Neural crest cell (in vitro differentiated cells): ENCODE data around the gene NEU1. TPM values are rescaled to one million over a fixed set of nuclear protein-coding genes. Genes with fewer than 3 reads are reported as not detected.
A peak's percentile ranks its signal among the peaks of the same experiment; 100 is the strongest.
"Not testable (repeated sequence)": the region's sequence is repeated elsewhere in the genome, so short reads cannot be mapped to it uniquely, and the experiment has no call there.

Source experiments
- DNase-seq: peaks from one replicate; pipeline ENCODE4 v3.0.0; 2021; ENCODE audit warnings: low read depth, mixed read lengths, low spot score
- H3K27ac Mint-ChIP-seq: one replicate; pipeline ENCODE4 v1.8.0; 2021; ENCODE audit warnings: mild to moderate bottlenecking, mixed read lengths; ENCODE audit not compliant: unreplicated experiment
- H3K27me3 Mint-ChIP-seq: 2 replicates; pipeline ENCODE4 v1.8.0; 2021; ENCODE audit warnings: low read depth, mild to moderate bottlenecking, mixed read lengths
- H3K36me3 Mint-ChIP-seq: 2 replicates; pipeline ENCODE4 v1.8.0; 2021; ENCODE audit warnings: low read depth, mild to moderate bottlenecking, mixed read lengths
- H3K4me1 Mint-ChIP-seq: 2 replicates; pipeline ENCODE4 v1.8.0; 2021; ENCODE audit warnings: mixed read lengths
- H3K4me3 Mint-ChIP-seq: one replicate; pipeline ENCODE4 v1.8.0; 2021; ENCODE audit warnings: mild to moderate bottlenecking, mixed read lengths
- H3K9me3 Mint-ChIP-seq: 2 replicates; pipeline ENCODE4 v1.8.0; 2021; ENCODE audit warnings: mixed read lengths
- total RNA-seq: library from RNA; stranded (reverse); gene quantifications from 2 replicates; pipeline ENCODE4 v1.2.1, GENCODE V29; 2021
- TF ChIP-seq, protein P1 (sequence below): fragments of 200-600 bp; sonication (generic); conservative IDR thresholded peaks from 2 replicates; pipeline ENCODE4 v1.5.0; 2021; ENCODE audit warnings: antibody characterized with exemption, mild to moderate bottlenecking

NEU1 gene
- total RNA-seq, 1 donor from 2014 or later = 49.9 TPM

DNA sequence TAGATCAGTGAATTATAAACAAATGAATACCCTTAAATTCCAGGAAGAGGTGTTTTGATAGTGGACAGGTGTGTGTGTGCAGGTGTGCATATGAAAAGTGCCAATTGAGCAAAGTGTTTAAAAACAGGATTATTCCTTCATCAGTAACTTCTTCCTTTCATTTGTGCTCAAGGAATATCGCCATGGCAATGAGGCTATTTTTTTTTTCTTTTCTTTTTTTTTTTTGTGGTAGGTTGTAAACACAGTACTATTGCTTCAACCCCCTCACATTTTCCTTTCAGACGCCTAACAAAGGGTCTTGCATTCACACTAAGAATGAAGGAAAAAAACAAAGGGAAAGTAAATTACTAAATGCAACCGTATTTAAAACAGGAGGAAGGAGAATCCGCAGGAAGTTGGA is 37.1 kb downstream of the NEU1 start:
- no peak overlapping the region for H3K27ac Mint-ChIP-seq
- peaks cover 58% of the 10 kb centered on the region for H3K4me1 Mint-ChIP-seq
- H3K36me3 Mint-ChIP-seq = peaks cover 2% of the 10 kb centered on the region
- no peaks in the 10 kb centered on the region for H3K9me3 Mint-ChIP-seq
- peak overlapping the region; percentile 76 for H3K4me3 Mint-ChIP-seq
- DNase-seq = no peak
- TF ChIP-seq, protein P1, sequence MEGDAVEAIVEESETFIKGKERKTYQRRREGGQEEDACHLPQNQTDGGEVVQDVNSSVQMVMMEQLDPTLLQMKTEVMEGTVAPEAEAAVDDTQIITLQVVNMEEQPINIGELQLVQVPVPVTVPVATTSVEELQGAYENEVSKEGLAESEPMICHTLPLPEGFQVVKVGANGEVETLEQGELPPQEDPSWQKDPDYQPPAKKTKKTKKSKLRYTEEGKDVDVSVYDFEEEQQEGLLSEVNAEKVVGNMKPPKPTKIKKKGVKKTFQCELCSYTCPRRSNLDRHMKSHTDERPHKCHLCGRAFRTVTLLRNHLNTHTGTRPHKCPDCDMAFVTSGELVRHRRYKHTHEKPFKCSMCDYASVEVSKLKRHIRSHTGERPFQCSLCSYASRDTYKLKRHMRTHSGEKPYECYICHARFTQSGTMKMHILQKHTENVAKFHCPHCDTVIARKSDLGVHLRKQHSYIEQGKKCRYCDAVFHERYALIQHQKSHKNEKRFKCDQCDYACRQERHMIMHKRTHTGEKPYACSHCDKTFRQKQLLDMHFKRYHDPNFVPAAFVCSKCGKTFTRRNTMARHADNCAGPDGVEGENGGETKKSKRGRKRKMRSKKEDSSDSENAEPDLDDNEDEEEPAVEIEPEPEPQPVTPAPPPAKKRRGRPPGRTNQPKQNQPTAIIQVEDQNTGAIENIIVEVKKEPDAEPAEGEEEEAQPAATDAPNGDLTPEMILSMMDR = no peak
- peaks cover 10% of the 10 kb centered on the region for H3K27me3 Mint-ChIP-seq

DNA sequence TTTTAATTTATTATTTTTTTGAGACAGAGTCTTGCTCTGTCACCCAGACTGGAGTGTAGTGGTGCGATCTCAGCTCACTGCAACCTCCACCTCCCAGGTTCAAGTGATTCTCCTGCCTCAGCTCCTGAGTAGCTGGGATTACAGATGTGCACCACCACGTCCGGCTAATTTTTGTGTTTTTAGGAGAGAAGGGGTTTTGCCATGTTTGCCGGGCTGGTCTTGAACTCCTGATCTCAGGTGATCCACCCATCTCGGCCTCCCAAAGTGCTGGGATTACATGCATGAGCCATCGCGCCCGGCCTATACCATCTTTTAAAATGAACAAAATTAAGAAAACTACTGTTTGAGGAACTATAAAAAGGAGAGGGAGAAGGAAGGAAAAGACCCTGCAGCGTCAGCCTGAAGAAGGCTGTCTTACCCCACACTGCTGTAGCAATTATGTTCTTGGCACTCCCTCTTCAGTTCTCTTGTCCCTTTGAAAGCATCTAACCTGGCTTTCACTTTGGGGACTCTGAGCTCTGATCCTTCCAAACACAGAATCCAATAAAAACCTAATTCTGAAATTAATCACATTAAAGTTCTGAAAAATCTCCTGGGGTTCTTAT is 38.9 kb downstream of the NEU1 start:
- not testable (repeated sequence) for H3K27me3 Mint-ChIP-seq, DNase-seq, H3K27ac Mint-ChIP-seq, H3K9me3 Mint-ChIP-seq, H3K36me3 Mint-ChIP-seq
- H3K4me1 Mint-ChIP-seq = peaks cover 49% of the 10 kb centered on the region
- peak overlapping the region; percentile 50 for H3K4me3 Mint-ChIP-seq

DNA sequence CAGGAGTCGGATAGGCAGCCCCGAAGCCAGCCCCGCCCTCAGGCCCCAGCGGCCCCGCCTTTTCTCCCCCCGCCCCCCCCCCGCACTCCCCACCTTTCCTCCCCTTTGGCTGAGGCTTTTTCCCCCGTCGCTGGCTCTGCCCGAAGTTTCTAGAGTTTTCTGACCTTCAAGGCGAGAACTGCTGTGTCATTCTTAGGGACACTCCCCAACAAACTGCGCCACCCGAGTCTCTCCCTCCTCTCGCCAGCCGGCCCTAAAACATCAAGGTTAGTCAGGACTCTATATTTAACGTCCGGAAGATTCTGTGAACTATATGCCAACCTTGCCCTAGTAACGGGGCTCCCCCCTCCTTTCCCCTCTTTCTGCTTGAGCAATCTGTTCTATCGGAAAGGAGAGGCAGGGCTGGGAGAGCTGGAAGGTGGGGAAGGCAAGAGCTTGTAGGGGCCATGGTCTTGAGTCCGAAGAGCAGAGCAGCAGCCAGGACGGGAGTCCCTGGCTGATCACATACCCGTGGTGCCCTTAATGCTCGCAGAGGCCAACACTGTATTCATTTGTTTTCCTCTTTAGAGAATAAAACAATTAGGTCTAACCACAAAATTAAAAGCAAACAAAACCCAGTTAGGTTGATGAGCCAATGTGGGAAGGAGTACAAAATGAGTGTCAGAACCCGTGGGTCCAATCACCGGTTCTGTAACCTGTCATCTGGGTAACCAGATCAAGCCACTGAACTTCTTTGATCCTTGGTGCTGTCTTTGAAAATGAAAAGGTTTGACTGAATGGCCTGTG is 40.4 kb downstream of the NEU1 start:
- TF ChIP-seq, protein P1 = no peak
- DNase-seq = no peak
- H3K36me3 Mint-ChIP-seq = peaks cover 10% of the 10 kb centered on the region
- H3K9me3 Mint-ChIP-seq = no peaks in the 10 kb centered on the region
- H3K4me3 Mint-ChIP-seq = peak overlapping the region; percentile 90
- H3K4me1 Mint-ChIP-seq = peaks cover 55% of the 10 kb centered on the region
- peak overlapping the region; percentile 96 for H3K27ac Mint-ChIP-seq
- no peaks in the 10 kb centered on the region for H3K27me3 Mint-ChIP-seq

DNA sequence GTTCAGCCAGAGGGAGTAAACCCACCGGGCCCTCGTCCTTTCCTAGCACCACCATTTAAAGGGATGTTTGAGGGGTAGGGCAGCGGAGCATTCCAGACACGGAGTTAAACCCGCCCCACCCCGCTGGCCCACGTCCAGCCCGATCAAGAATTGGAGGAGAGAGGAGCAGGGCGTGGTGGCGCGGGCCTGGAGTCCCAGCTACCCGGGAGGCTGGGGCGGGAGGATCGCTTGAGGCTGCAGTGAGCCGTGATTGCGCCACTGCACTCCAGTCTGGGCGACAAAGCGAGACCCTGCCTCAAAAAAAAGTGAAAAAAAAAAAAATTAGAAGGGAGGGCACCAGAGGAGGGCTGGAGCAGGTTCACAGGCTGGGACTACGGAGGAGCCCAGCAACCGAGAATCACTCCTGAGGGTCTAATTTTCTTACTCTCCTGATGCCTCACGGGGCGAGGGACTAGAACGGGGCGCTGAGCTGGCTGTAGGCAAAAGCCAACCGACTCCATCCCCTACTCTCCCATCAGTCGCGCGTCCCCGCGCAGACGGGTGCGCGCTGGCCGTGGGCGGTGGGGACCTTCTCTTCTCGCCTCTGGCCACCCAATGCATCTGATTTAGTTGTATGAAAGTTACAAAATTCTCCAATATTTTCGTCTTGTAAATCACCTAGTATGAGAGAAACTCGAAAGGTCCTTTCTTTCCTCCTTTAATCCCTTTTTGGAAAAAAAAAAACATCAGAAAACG is 41.2 kb downstream of the NEU1 start:
- H3K27me3 Mint-ChIP-seq = no peaks in the 10 kb centered on the region
- H3K36me3 Mint-ChIP-seq = peaks cover 10% of the 10 kb centered on the region
- H3K4me1 Mint-ChIP-seq = peaks cover 47% of the 10 kb centered on the region
- no peaks in the 10 kb centered on the region for H3K9me3 Mint-ChIP-seq
- TF ChIP-seq, protein P1 = no peak
- H3K4me3 Mint-ChIP-seq = peak overlapping the region; percentile 90
- DNase-seq = peak; percentile 48
- peak overlapping the region; percentile 96 for H3K27ac Mint-ChIP-seq

DNA sequence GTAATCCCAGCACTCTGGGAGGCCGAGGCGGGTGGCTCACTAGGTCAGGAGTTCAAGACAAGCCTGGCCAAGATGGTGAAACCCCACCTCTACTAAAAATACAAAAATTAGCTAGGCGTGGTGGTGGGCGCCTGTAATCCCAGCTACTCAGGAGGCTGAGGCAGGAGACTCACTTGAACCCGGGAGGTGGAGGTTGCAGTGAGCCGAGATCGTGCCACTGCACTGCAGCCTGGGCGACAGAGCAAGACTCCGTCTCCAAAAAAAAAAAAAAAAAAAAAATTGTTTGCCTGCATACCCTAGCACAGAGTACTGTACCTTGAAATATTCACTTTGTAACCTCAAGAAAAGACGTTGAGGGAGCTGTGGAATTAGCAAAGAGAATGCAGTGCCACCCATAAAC is 42.2 kb downstream of the NEU1 start:
- not testable (repeated sequence) for H3K27me3 Mint-ChIP-seq, H3K27ac Mint-ChIP-seq, DNase-seq, H3K9me3 Mint-ChIP-seq
- Mint-ChIP-seq H3K36me3 (peaks cover 12% of the 10 kb centered on the region), H3K4me1 (peaks cover 45% of the 10 kb centered on the region), H3K4me3 (peak overlapping the region; percentile 90)

DNA sequence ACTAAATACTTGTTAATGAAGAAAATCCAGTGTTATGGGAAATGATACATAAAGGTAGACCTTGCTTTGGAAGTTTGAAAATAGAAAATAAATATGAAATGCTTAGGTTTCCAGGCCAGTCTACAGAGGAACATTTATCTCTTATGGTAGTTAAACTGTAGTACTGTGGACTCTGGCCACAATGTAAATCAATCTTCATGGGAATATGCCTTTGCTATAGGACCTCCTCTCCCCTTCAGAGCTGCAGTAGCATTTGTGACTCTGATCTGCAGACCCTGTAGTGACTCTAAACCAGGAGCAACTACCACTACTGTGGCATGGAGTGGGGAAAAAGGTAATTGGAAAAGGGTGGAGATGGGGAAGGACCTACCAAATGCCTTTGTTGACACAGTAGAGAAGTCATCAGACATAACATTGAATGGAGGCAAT is 42.7 kb downstream of the NEU1 start:
- no peak overlapping the region for H3K27ac Mint-ChIP-seq
- no peak for DNase-seq
- peaks cover 45% of the 10 kb centered on the region for H3K4me1 Mint-ChIP-seq
- no peaks in the 10 kb centered on the region for H3K27me3 Mint-ChIP-seq
- peak overlapping the region; percentile 58 for H3K4me3 Mint-ChIP-seq
- H3K9me3 Mint-ChIP-seq = no peaks in the 10 kb centered on the region
- peaks cover 15% of the 10 kb centered on the region for H3K36me3 Mint-ChIP-seq
- TF ChIP-seq, protein P1 = no peak

DNA sequence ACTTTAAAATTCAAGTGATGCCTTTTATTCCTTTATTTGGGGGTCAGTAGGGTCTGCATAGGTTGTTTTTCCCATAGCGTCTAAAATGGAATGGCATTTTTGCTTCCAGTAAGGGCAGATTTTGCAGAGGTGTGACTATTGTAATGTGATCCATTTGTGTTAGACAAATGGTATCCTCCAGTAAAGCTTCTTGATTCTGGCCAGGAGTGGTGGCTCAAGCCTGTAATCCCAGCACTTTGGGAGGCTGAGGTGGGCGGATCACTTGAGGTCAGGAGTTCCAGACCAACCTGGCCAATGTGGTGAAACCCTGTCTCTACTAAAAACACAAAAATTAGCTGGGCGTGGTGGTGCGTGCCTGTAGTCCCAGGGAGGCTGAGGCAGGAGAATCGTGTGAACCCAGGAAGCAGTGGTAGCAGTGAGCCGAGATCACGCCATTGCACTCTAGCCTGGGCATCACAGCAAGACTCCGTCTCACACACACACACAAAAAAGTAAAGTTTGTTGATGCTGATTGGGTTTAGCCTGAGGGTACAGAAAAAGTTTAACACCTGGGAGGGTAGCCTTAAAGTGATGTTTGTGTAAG is 44.6 kb downstream of the NEU1 start:
- not testable (repeated sequence) for H3K27ac Mint-ChIP-seq, H3K9me3 Mint-ChIP-seq, DNase-seq, H3K27me3 Mint-ChIP-seq
- peaks cover 15% of the 10 kb centered on the region for H3K36me3 Mint-ChIP-seq
- peaks cover 57% of the 10 kb centered on the region for H3K4me1 Mint-ChIP-seq
- peak overlapping the region; percentile 80 for H3K4me3 Mint-ChIP-seq

DNA sequence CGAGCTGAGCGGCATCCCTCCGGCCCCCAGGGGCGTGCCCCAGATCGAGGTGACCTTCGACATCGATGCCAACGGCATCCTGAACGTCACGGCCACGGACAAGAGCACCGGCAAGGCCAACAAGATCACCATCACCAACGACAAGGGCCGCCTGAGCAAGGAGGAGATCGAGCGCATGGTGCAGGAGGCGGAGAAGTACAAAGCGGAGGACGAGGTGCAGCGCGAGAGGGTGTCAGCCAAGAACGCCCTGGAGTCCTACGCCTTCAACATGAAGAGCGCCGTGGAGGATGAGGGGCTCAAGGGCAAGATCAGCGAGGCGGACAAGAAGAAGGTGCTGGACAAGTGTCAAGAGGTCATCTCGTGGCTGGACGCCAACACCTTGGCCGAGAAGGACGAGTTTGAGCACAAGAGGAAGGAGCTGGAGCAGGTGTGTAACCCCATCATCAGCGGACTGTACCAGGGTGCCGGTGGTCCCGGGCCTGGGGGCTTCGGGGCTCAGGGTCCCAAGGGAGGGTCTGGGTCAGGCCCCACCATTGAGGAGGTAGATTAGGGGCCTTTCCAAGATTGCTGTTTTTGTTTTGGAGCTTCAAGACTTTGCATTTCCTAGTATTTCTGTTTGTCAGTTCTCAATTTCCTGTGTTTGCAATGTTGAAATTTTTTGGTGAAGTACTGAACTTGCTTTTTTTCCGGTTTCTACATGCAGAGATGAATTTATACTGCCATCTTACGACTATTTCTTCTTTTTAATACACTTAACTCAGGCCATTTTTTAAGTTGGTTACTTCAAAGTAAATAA is 45.3 kb downstream of the NEU1 start:
- H3K4me3 Mint-ChIP-seq = peak overlapping the region; percentile 80
- H3K36me3 Mint-ChIP-seq = peaks cover 15% of the 10 kb centered on the region
- not testable (repeated sequence) for H3K27me3 Mint-ChIP-seq, H3K27ac Mint-ChIP-seq, H3K9me3 Mint-ChIP-seq, DNase-seq
- H3K4me1 Mint-ChIP-seq = peaks cover 50% of the 10 kb centered on the region
